Body of pancreas (tissue), 4 donors: ENCODE measurements around the gene SPRR3.

Experiments used
- POLR2A ChIP-seq, 3 donors: fragments of 450-650 bp; IDR thresholded peaks; one replicate each; pipeline ENCODE4 v1.6.1; 2016; ENCODE audit warnings: antibody characterized with exemption in 3 of 3, mild to moderate bottlenecking in 2 of 3
- TF ChIP-seq, protein P1 (sequence below), 7 experiments: fragments of 450-650 bp in 4 of 7; fragments of 200-600 bp in 3 of 7; sonication (generic) in 3 of 7; IDR thresholded peaks; one replicate each; pipeline ENCODE4 v1.5.1; 2016 to 2019; ENCODE audit warnings: antibody characterized with exemption in 7 of 7

DNA sequence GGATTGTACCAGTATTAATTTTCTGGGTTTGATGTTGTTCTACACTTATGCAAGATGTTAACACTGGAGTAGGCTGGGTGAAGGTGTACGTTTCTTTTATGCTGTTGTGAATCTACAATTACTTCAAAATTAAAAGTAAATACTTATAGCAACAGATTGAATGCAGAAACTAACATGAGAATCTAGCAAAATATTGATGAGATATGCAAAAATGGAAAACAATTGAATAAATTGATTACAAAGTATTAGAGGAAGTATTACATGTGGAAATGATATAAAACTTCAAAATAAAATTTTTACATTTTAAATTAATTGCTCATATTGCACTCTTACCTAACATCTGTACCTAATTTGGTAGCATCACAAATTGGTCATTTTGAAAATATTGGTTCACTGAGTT lies 5.7 kb upstream of the SPRR3 start:
- TF ChIP-seq POLR2A (IDR thresholded peaks at IDR 0.05) = no peak
- TF ChIP-seq, protein P1, sequence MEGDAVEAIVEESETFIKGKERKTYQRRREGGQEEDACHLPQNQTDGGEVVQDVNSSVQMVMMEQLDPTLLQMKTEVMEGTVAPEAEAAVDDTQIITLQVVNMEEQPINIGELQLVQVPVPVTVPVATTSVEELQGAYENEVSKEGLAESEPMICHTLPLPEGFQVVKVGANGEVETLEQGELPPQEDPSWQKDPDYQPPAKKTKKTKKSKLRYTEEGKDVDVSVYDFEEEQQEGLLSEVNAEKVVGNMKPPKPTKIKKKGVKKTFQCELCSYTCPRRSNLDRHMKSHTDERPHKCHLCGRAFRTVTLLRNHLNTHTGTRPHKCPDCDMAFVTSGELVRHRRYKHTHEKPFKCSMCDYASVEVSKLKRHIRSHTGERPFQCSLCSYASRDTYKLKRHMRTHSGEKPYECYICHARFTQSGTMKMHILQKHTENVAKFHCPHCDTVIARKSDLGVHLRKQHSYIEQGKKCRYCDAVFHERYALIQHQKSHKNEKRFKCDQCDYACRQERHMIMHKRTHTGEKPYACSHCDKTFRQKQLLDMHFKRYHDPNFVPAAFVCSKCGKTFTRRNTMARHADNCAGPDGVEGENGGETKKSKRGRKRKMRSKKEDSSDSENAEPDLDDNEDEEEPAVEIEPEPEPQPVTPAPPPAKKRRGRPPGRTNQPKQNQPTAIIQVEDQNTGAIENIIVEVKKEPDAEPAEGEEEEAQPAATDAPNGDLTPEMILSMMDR (IDR thresholded peaks at IDR 0.05) = no peak
